Heart right ventricle (tissue), 16 donors: Measurements from ENCODE around the gene MEI1. TPM values are rescaled to one million over a fixed set of nuclear protein-coding genes. Genes with fewer than 3 reads are reported as not detected.
A peak's percentile ranks its signal among the peaks of the same experiment; 100 is the strongest.

Experiments
- ATAC-seq, 8 donors: fragments of 200-7000 bp; cut with Tn5 transposase; one replicate each; pipeline ENCODE4 v1.9.1; 2020; ENCODE audit warnings: mild to moderate bottlenecking in 8 of 8, moderate library complexity in 8 of 8, moderate number of reproducible peaks in 1 of 8
- DNase-seq, 2 donors: peaks; one replicate each; pipeline ENCODE4 v3.0.0-alpha.2; 2020
- H3K27ac ChIP-seq, 10 donors: fragments of 200-600 bp; sonication (generic) in 2 of 10; one replicate each; pipeline versions ENCODE4 v1.5.0 to v1.8.0; 2020 to 2022; ENCODE audit warnings: mild to moderate bottlenecking in 3 of 10
- H3K27me3 ChIP-seq, 7 donors: fragments of 200-600 bp; one replicate each; pipeline ENCODE4 v1.8.0; 2021 to 2022; ENCODE audit warnings: mild to moderate bottlenecking in 2 of 7
- H3K36me3 ChIP-seq, 9 donors: fragments of 200-600 bp; sonication (generic) in 1 of 9; one replicate each; pipeline versions ENCODE4 v1.5.0 to v1.8.0; 2020 to 2022; ENCODE audit warnings: mild to moderate bottlenecking in 2 of 9
- H3K4me1 ChIP-seq, 9 donors: fragments of 200-600 bp; sonication (generic) in 1 of 9; one replicate each; pipeline versions ENCODE4 v1.5.0 to v1.8.0; 2020 to 2022; ENCODE audit warnings: mild to moderate bottlenecking in 4 of 9
- H3K4me3 ChIP-seq, 10 donors: fragments of 200-600 bp; sonication (generic) in 2 of 10; one replicate each; pipeline versions ENCODE4 v1.5.0 to v1.8.0; 2020 to 2022; ENCODE audit warnings: mild to moderate bottlenecking in 7 of 10, moderate library complexity in 2 of 10
- H3K9me3 ChIP-seq, 11 donors: fragments of 200-600 bp in 10 of 11; sonication (generic) in 2 of 11; one replicate each; pipeline versions ENCODE4 v1.5.0 to v1.8.0; 2013 to 2022; ENCODE audit warnings: mild to moderate bottlenecking in 2 of 11, control low read depth in 1 of 11, moderate library complexity in 1 of 11
- WGBS, 2 donors: extraction: QIAGEN DNeasy Blood & Tissue Kit; methylation state at CpG; one replicate each; pipeline ENCODE4 v1.1.7; 2013; ENCODE audit warnings: inconsistent platforms in 1 of 2; 5-methylcytosine and 5-hydroxymethylcytosine counted together
- intact Hi-C, 10 donors: fragments of 100-400 bp; cut with DNase I; formaldehyde crosslinking; loops; one replicate each; pipeline versions ENCODE4 v1.11.1 to v1.14.2; 2022
- polyA plus RNA-seq, 2 donors: library from polyadenylated mRNA; stranded (reverse); fragments of 200-250 nt; gene quantifications; one replicate each; pipeline ENCODE4 v1.2.3, GENCODE V29; 2013
- total RNA-seq, 10 donors: library from RNA; stranded (reverse); fragmentation: NEBNext Ultra II Directional in 3 of 10; extraction: Animal tissue kit (Norgen Biotek cat#: 25700) in 3 of 10; gene quantifications; one replicate each; pipeline versions ENCODE4 v1.2.1 to v1.2.4, GENCODE V29; 2021 to 2023
- TF ChIP-seq, protein P1 (sequence below), 9 donors: fragments of 200-600 bp; sonication (generic) in 2 of 9; IDR thresholded peaks; one replicate each; pipeline versions ENCODE4 v1.5.0 to v1.8.0; 2021 to 2022; ENCODE audit warnings: antibody characterized with exemption in 9 of 9, mild to moderate bottlenecking in 5 of 9, moderate library complexity in 1 of 9
- donor health status: Arrhythmogenic right ventricular cardiomyopathy.
- donor health status: ischemic (EF 13 %, LVEDD 7.1; RV severe dilation, severe dysfunction).
- donor health status: healthy with polysubstance abuse.
- donor health status: DM: no; HTN: yes; CAD: no.
- donor health status: DM: no; HTN: no; CAD: no.
- donor health status: ischemic (EF 25% LVEDD 6.9; RV normal size, moderate dysfunction).
- donor health status: ischemic (EF 25% LVEDD 5.7; RV mildly dilated, moderate dysfunction).
- donor health status: healthy.
- donor health status: DM: yes; HTN: yes; CAD: no.
- donor health status: Ischemic cardiomyopathy.
- donor health status: ischemic (EF 35%, LVEDD 5.7; RV mildly dilated, moderate dysfunction).
- donor health status: nonischemic (EF 11% LVEDD 7.7; RV severe dilation, severe dysfunction).
- donor health status: DM: yes; HTN: yes; CAD: no.
- donor health status: PGD.
- donor health status: ischemic (EF 29% LVEDD 5.4; RV normal size, mild dysfunction).
- donor health status: nonischemic (EF 23%, LVEDD 6.1; RV moderate dilation, normal function).

The MEI1 gene
- total and polyA plus RNA-seq, 12 donors: 0.37 to 1.9 (median 0.71) TPM; not detected in 3

DNA sequence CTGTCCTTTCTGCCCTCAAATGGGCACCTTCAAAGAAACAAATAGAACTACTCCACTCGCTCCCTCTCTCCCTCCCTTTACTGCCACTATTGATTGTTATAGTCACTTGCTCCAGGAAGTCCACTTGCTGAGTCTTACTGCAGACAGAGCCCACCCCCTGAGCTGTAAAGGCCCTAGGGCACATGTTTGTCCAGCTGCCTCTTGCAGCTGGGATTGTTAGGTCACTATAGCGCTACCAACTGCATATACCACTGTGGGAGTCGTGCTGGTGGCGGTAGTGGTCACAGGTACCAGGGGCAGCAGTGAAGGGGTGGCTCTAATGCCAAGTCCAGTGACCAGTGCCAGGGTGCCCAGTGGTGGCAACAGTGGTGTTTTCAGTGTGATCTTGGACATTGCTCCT lies 129.2 kb downstream of the MEI1 start:
- Histone ChIP-seq H3K4me1 (peaks cover 12 to 41% (median 31%) of the 10 kb centered on the region in 9 donors), H3K9me3 (no peaks in the 10 kb centered on the region), H3K36me3 (peaks cover 0 to 7% (median 0%) of the 10 kb centered on the region in 9 donors), H3K27ac (no peak overlapping the region), H3K4me3 (no peak overlapping the region), H3K27me3 (no peaks in the 10 kb centered on the region)
- ATAC-seq (no peak), DNase-seq (no peak)
- intact Hi-C loops: loop anchor here in 1 of 10 donors (10.0 kb wide), 1 partner anchor 134 kb away; the partner anchor contains the start of gene MEI1
- WGBS, 2 donors: 93 to 95% methylated on average over 4 of the region's 4 CpGs
- TF ChIP-seq, protein P1, sequence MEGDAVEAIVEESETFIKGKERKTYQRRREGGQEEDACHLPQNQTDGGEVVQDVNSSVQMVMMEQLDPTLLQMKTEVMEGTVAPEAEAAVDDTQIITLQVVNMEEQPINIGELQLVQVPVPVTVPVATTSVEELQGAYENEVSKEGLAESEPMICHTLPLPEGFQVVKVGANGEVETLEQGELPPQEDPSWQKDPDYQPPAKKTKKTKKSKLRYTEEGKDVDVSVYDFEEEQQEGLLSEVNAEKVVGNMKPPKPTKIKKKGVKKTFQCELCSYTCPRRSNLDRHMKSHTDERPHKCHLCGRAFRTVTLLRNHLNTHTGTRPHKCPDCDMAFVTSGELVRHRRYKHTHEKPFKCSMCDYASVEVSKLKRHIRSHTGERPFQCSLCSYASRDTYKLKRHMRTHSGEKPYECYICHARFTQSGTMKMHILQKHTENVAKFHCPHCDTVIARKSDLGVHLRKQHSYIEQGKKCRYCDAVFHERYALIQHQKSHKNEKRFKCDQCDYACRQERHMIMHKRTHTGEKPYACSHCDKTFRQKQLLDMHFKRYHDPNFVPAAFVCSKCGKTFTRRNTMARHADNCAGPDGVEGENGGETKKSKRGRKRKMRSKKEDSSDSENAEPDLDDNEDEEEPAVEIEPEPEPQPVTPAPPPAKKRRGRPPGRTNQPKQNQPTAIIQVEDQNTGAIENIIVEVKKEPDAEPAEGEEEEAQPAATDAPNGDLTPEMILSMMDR (IDR thresholded peaks at IDR 0.05): no peak

DNA sequence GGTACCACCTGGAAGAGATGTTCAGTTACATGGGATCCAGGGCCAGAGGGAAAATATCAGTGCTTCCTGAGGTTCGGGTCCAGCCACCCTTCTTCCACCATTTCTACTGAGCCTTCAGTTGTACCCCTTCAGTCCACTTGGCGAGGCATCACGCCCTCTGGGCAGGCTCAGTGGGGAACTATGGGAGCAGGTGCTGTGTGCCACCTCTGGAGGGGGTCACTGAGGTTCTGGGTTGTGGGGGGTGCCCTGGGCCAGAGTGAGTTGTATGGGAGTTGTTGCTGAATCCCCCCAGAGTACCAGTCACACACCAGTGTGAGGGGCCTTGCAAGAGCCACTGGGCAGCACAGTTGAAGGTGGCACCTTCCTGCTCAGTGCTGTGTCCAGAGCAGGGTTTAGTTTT lies 130.9 kb downstream of the MEI1 start:
- WGBS, 2 donors: 90 to 98% methylated on average over 3 of the region's 3 CpGs
- no peak overlapping the region for H3K4me3 ChIP-seq
- ATAC-seq (no peak), DNase-seq (no peak)
- H3K27me3 ChIP-seq: no peaks in the 10 kb centered on the region
- no peaks in the 10 kb centered on the region for H3K9me3 ChIP-seq
- peaks cover 15 to 52% (median 43%) of the 10 kb centered on the region in 9 donors for H3K4me1 ChIP-seq
- intact Hi-C loops: loop anchor here in 3 of 10 donors (10.0 kb wide), 2 partner anchors 135 to 245 kb away; partner anchors contain the start of genes NAGA (in 2 of the 3), PHETA2 (in 2 of the 3), SMDT1 (in 2 of the 3) and MEI1 (in 1 of the 3)
- H3K27ac ChIP-seq: no peak overlapping the region
- peaks cover 0 to 7% (median 0%) of the 10 kb centered on the region in 9 donors for H3K36me3 ChIP-seq
- TF ChIP-seq, protein P1 (IDR thresholded peaks at IDR 0.05): no peak

DNA sequence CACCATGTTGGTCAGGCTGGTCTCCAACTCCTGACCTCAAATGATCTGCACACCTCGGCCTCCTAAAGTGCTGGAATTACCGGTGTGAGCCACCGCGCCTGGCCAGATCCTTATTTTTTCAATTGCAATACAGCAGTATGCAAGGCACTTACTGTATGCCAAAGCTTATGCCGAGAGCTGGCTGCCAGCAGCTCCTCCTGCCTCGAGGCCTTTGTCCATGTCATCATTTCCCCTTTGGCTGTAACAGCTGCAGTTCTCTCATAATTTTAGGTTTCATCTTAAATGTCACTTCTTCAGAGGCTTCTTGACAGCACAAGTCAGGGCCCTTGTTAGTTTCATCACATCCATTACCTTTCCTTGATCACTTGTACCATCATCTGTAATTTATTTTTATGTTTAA lies 132.1 kb downstream of the MEI1 start:
- H3K27ac ChIP-seq: peak overlapping the region in 4 of 10 donors; percentile 96 to 98 (median 96)
- no peaks in the 10 kb centered on the region for H3K27me3 ChIP-seq
- H3K4me3 ChIP-seq: no peak overlapping the region
- WGBS, 2 donors: 55 to 70% methylated on average over 6 of the region's 6 CpGs
- H3K9me3 ChIP-seq: no peaks in the 10 kb centered on the region
- intact Hi-C loops: loop anchor here in 3 of 10 donors (10.0 kb wide), 2 partner anchors 137 to 243 kb away; partner anchors contain the start of genes NAGA (in 2 of the 3), PHETA2 (in 2 of the 3), SMDT1 (in 2 of the 3) and MEI1 (in 1 of the 3)
- DNase-seq: no peak
- peaks cover 7 to 46% (median 32%) of the 10 kb centered on the region in 9 donors for H3K4me1 ChIP-seq
- H3K36me3 ChIP-seq: peaks cover 0 to 11% (median 0%) of the 10 kb centered on the region in 9 donors
- no peak for ATAC-seq
- TF ChIP-seq, protein P1 (IDR thresholded peaks at IDR 0.05): no peak

DNA sequence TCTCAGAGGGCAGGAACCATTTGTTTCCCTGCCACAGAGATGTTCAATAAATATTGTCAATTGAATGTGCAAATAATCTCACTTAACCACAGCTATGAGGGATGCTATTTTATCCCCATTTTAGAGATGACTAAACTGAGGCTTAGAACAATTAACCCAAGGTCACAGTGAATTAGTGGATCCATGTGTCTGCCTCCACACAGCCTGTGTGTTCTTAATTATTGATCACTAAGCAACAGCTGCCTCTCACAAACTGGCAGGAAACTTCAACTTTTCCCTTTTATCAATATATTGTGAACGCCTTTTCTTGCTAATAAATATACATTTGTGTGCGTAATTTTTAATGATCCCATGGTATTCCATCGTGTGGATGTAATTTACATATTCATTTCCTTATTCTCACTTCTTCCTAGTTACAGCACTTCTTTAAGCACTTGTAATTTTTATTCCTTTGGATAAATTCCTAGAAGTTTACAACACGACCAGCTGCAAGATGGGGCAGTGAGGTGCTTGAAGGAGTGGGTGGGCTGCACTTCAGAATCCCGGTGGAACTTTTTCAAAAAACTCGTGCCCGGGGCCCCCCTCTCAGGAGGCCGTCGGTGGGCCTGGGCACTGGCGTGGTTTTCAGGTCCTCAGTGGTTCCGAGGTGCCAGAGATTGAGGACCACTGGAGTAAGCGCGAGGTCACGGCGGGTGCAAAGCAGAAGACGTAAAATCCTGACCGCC lies 132.7 kb downstream of the MEI1 start:
- TF ChIP-seq, protein P1 (IDR thresholded peaks at IDR 0.05): no peak
- ATAC-seq (no peak), DNase-seq (no peak)
- Histone ChIP-seq H3K9me3 (no peaks in the 10 kb centered on the region), H3K4me3 (peak overlapping the region; percentile 68 to 96 (median 92)), H3K27me3 (no peaks in the 10 kb centered on the region), H3K36me3 (peaks cover 0 to 17% (median 0%) of the 10 kb centered on the region in 9 donors), H3K4me1 (peaks cover 3 to 40% (median 26%) of the 10 kb centered on the region in 9 donors), H3K27ac (peak overlapping the region; percentile 82 to 98 (median 94))
- WGBS, 2 donors: 11 to 12% methylated on average over 17 of the region's 17 CpGs
- intact Hi-C loops: loop anchor here in 3 of 10 donors (10.0 kb wide), 2 partner anchors 137 to 243 kb away; partner anchors contain the start of genes NAGA (in 2 of the 3), PHETA2 (in 2 of the 3), SMDT1 (in 2 of the 3) and MEI1 (in 1 of the 3)
